ENCODE data around the gene TUBD1. TPM values are rescaled to one million over a fixed set of nuclear protein-coding genes. Genes with fewer than 3 reads are reported as not detected.
A peak's percentile ranks its signal among the peaks of the same experiment; 100 is the strongest.

Gene TUBD1
- total RNA-seq, 1 experiment from 2014 or later = 12.5 TPM

DNA sequence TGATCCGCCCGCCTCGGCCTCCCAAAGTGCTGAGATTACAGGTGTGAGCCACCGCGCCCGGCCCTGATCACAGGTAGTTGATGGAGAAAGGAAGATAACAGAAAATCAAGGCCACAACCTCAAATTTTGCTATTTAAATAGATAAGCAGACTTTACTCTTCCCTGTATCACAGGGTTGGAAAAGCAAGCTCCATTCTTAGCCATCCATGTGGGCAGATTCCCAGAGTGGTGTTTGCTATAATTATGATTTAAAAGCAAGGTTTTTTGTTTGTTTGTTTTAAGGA is 44.4 kb downstream of the TUBD1 start:
- DNase-seq (ENCODE audit: low read depth, low spot score) (no peak), ATAC-seq (no peak)
- Histone ChIP-seq H3K27me3 (ENCODE audit: control insufficient read depth, insufficient read depth, low read length) (no peaks in the 10 kb centered on the region), H3K4me1 (ENCODE audit: control insufficient read depth, insufficient read depth, low read length) (peaks cover 72% of the 10 kb centered on the region), H3K27ac (ENCODE audit: low read length) (peak overlapping the region; percentile 100), H3K9me3 (ENCODE audit: control insufficient read depth, insufficient read depth, low read depth, low read length) (no peaks in the 10 kb centered on the region), H3K36me3 (ENCODE audit: control insufficient read depth, insufficient read depth, low read length) (no peaks in the 10 kb centered on the region), H3K4me3 (ENCODE audit: low read depth in 2 of 2, low read length in 2 of 2) (no peak overlapping the region)
- CTCF ChIA-PET = no interaction called here
- in situ Hi-C loops (cut with HindIII; ENCODE audit: low pct_unique_long_range_greater_than_20kb, low sequenced_read_pairs) = no loop called here
- no TSS peak for BruUV-seq (replicated peaks)
- POLR2A ChIA-PET = no interaction called here
- intact Hi-C loops (cut with micrococcal nuclease; ENCODE audit: unreplicated experiment) = loop anchor here (5.0 kb wide), 2 partner anchors 96 to 146 kb away; no protein-coding TSS in a partner anchor
- TF ChIP-seq, protein P1, sequence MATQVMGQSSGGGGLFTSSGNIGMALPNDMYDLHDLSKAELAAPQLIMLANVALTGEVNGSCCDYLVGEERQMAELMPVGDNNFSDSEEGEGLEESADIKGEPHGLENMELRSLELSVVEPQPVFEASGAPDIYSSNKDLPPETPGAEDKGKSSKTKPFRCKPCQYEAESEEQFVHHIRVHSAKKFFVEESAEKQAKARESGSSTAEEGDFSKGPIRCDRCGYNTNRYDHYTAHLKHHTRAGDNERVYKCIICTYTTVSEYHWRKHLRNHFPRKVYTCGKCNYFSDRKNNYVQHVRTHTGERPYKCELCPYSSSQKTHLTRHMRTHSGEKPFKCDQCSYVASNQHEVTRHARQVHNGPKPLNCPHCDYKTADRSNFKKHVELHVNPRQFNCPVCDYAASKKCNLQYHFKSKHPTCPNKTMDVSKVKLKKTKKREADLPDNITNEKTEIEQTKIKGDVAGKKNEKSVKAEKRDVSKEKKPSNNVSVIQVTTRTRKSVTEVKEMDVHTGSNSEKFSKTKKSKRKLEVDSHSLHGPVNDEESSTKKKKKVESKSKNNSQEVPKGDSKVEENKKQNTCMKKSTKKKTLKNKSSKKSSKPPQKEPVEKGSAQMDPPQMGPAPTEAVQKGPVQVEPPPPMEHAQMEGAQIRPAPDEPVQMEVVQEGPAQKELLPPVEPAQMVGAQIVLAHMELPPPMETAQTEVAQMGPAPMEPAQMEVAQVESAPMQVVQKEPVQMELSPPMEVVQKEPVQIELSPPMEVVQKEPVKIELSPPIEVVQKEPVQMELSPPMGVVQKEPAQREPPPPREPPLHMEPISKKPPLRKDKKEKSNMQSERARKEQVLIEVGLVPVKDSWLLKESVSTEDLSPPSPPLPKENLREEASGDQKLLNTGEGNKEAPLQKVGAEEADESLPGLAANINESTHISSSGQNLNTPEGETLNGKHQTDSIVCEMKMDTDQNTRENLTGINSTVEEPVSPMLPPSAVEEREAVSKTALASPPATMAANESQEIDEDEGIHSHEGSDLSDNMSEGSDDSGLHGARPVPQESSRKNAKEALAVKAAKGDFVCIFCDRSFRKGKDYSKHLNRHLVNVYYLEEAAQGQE (IDR thresholded peaks at IDR 0.05; ENCODE audit: insufficient read depth in 1 of 2, low read depth in 2 of 2, low read length in 1 of 2) = no peak
- TF ChIP-seq SIN3A (IDR thresholded peaks at IDR 0.05; ENCODE audit: borderline replicate concordance, insufficient read depth, low read depth, low read length) (no peak), POLR2AphosphoS5 (IDR thresholded peaks at IDR 0.05; ENCODE audit: low read depth, low read length) (no peak), TCF7L2 (IDR thresholded peaks at IDR 0.05; ENCODE audit: low read depth, low read length) (no peak)
- TF ChIP-seq, protein P2, sequence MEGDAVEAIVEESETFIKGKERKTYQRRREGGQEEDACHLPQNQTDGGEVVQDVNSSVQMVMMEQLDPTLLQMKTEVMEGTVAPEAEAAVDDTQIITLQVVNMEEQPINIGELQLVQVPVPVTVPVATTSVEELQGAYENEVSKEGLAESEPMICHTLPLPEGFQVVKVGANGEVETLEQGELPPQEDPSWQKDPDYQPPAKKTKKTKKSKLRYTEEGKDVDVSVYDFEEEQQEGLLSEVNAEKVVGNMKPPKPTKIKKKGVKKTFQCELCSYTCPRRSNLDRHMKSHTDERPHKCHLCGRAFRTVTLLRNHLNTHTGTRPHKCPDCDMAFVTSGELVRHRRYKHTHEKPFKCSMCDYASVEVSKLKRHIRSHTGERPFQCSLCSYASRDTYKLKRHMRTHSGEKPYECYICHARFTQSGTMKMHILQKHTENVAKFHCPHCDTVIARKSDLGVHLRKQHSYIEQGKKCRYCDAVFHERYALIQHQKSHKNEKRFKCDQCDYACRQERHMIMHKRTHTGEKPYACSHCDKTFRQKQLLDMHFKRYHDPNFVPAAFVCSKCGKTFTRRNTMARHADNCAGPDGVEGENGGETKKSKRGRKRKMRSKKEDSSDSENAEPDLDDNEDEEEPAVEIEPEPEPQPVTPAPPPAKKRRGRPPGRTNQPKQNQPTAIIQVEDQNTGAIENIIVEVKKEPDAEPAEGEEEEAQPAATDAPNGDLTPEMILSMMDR (IDR thresholded peaks at IDR 0.05) = no peak

DNA sequence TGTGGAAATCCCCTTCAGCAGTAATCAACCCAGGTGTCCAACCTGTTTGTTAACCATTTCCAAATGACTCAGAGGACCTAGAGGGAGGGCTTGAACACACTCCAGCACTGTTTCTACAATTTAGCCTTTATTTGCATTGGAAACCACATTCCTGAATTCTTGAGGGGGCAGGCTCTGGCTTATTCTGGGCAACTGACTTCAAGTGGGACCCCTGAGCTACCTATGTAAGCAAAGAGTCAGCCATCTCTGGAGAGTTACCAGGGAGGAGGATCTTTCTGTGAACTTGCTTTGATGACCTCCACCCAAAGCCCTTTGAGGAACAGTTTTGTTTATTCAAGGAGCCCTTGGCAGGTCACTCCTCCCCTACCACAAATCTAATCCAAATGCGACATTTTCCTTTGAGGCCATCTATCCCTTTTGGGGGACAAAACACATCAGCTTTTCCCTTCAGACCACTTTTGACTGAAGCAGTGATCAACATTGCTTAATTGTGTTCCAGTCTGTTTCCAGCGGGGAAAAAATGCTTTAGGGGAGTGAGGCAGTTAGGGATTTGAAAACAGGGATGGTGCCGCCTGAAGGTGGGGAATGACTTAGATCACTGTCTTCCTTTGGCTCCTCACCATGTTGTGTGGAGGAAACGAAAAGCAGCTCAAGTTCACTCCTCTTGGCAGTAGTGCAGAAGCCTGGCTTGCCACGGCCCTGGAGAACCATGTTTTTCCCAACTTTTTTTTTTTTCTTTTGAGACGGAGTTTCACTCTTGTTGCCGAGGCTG is 46.2 kb downstream of the TUBD1 start:
- TF ChIP-seq, protein P2 (IDR thresholded peaks at IDR 0.05) = no peak
- TF ChIP-seq POLR2AphosphoS5 (IDR thresholded peaks at IDR 0.05; ENCODE audit: low read depth, low read length) (peak; percentile 92), SIN3A (IDR thresholded peaks at IDR 0.05; ENCODE audit: borderline replicate concordance, insufficient read depth, low read depth, low read length) (no peak), TCF7L2 (IDR thresholded peaks at IDR 0.05; ENCODE audit: low read depth, low read length) (peak; percentile 96)
- TF ChIP-seq, protein P1 (IDR thresholded peaks at IDR 0.05; ENCODE audit: insufficient read depth in 1 of 2, low read depth in 2 of 2, low read length in 1 of 2) = peak in 1 of 2 experiments; percentile 29; a peak in 1 of 4 replicates
- ATAC-seq (peak; percentile 49), DNase-seq (ENCODE audit: low read depth, low spot score) (peak; percentile 79)
- Histone ChIP-seq H3K27me3 (ENCODE audit: control insufficient read depth, insufficient read depth, low read length) (no peaks in the 10 kb centered on the region), H3K9me3 (ENCODE audit: control insufficient read depth, insufficient read depth, low read depth, low read length) (no peaks in the 10 kb centered on the region), H3K36me3 (ENCODE audit: control insufficient read depth, insufficient read depth, low read length) (no peaks in the 10 kb centered on the region; the same call in 1 of the 2 replicates), H3K4me1 (ENCODE audit: control insufficient read depth, insufficient read depth, low read length) (peaks cover 60% of the 10 kb centered on the region), H3K4me3 (ENCODE audit: low read depth in 2 of 2, low read length in 2 of 2) (0 out of 4 replicates have a peak overlapping the region, but pooled peaks of 1 of the 2 experiments have one; percentile 3), H3K27ac (ENCODE audit: low read length) (peak overlapping the region; percentile 100)
- intact Hi-C loops (cut with micrococcal nuclease; ENCODE audit: unreplicated experiment) = loop anchor here (5.0 kb wide), 2 partner anchors 94 to 144 kb away; no protein-coding TSS in a partner anchor
- in situ Hi-C loops (cut with HindIII; ENCODE audit: low pct_unique_long_range_greater_than_20kb, low sequenced_read_pairs) = no loop called here
- no TSS peak for BruUV-seq (replicated peaks)
- CTCF ChIA-PET = interaction anchor here (1.1 to 1.6 kb wide), 2 partner anchors 12 to 93 kb away, joined by 4 to 5 read pairs; no protein-coding TSS in a partner anchor
- POLR2A ChIA-PET = interaction anchor here (0.5 to 2.3 kb wide), 6 partner anchors 9 to 140 kb away, joined by 3 to 9 read pairs (median 6); no protein-coding TSS in a partner anchor

Data from Panc1 (cell line).